Activated naive CD8-positive, alpha-beta T cell treated with anti-CD3 and anti-CD28 coated beads, Interleukin-2, amount 50 U/mL, for 16 hours (primary cell): ENCODE results near the gene ADARB2.

Source experiments
- DNase-seq: peaks from one replicate; pipeline ENCODE4 v3.0.0-alpha.2; 2020; ENCODE audit warnings: low read depth, low spot score

Gene ADARB2

GRCh38 chr10:1293636-1294435 is 443.5 kb downstream of the ADARB2 start:
- no peak for DNase-seq

GRCh38 chr10:1293157-1293556 is 444.2 kb downstream of the ADARB2 start:
- DNase-seq = no peak

- no peak for DNase-seq
Observed at GRCh38 chr10:1292611-1293031, 444.7 kb downstream of the ADARB2 start.

GRCh38 chr10:1291178-1292090 is 445.9 kb downstream of the ADARB2 start:
- no peak for DNase-seq

GRCh38 chr10:1290071-1290471 is 447.3 kb downstream of the ADARB2 start:
- DNase-seq = no peak

GRCh38 chr10:1289591-1289990 is 447.7 kb downstream of the ADARB2 start:
- DNase-seq = no peak

GRCh38 chr10:1287971-1288401 is 449.3 kb downstream of the ADARB2 start:
- DNase-seq = no peak

- no peak for DNase-seq
Observed at GRCh38 chr10:1287487-1287886, 449.8 kb downstream of the ADARB2 start.

- no peak for DNase-seq
Observed at GRCh38 chr10:1284076-1284475, 453.2 kb downstream of the ADARB2 start.

- no peak for DNase-seq
Observed at GRCh38 chr10:1281405-1281782, 455.9 kb downstream of the ADARB2 start.

GRCh38 chr10:1280466-1281404 is 456.6 kb downstream of the ADARB2 start:
- DNase-seq = no peak

GRCh38 chr10:1278306-1278705 is 459.0 kb downstream of the ADARB2 start:
- no peak for DNase-seq

- DNase-seq = no peak
Observed at GRCh38 chr10:1274701-1275544, 462.4 kb downstream of the ADARB2 start.

GRCh38 chr10:1274111-1274661 is 463.1 kb downstream of the ADARB2 start:
- no peak for DNase-seq

- DNase-seq = no peak
Observed at GRCh38 chr10:1273372-1274105, 463.8 kb downstream of the ADARB2 start.

GRCh38 chr10:1272777-1273161 is 464.6 kb downstream of the ADARB2 start:
- DNase-seq = no peak

- no peak for DNase-seq
Observed at GRCh38 chr10:1272079-1272776, 465.1 kb downstream of the ADARB2 start.

GRCh38 chr10:1270906-1271305 is 466.4 kb downstream of the ADARB2 start:
- DNase-seq = no peak

GRCh38 chr10:1270490-1270889 is 466.8 kb downstream of the ADARB2 start:
- no peak for DNase-seq
